Measurements from ENCODE around the gene DHX16. TPM values are rescaled to one million over a fixed set of nuclear protein-coding genes. Genes with fewer than 3 reads are reported as not detected.

DHX16 gene
- total and polyA plus RNA-seq, 10 donors: 21.7 to 39.7 (median 35.2) TPM

GRCh38 chr6:30615958-30616810 lies 56.6 kb downstream of the DHX16 start:
- Histone ChIP-seq H3K4me3 (peak overlapping the region; percentile 70 to 98 (median 85)), H3K36me3 (peaks cover 2 to 47% (median 28%) of the 10 kb centered on the region in 6 donors), H3K27me3 (replicated peaks in 1 of 7) (no peaks in the 10 kb centered on the region), H3K9me3 (no peaks in the 10 kb centered on the region), H3K4me1 (peaks cover 34 to 67% (median 54%) of the 10 kb centered on the region in 6 donors), H3K27ac (peak overlapping the region; percentile 93 to 98 (median 96))
- WGBS, 5 donors: 0 to 1% (median 0%) methylated on average over 10 of the region's 10 CpGs
- no peak for DNase-seq
- TF ChIP-seq POLR2A (IDR thresholded peaks at IDR 0.05) (no peak), CTCF (IDR thresholded peaks at IDR 0.05 in 8 of 11, conservative IDR thresholded peaks at IDR 0.05 in 3 of 11) (no peak), POLR2AphosphoS5 (IDR thresholded peaks at IDR 0.05) (peak in 1 of 3 donors; percentile 72)
- intact Hi-C loops (cut with DNase I; ENCODE audit: low total_unique reads): loop anchor here (10.0 kb wide), 1 partner anchor 109 kb away; the partner anchor contains the start of gene TUBB

- 0 to 1% (median 0%) methylated on average over 10 of the region's 10 CpGs for WGBS, 5 donors
- Histone ChIP-seq H3K36me3 (peaks cover 2 to 44% (median 21%) of the 10 kb centered on the region in 6 donors), H3K27me3 (replicated peaks in 1 of 7) (no peaks in the 10 kb centered on the region), H3K9me3 (no peaks in the 10 kb centered on the region), H3K4me3 (peak overlapping the region; percentile 70 to 98 (median 85)), H3K27ac (peak overlapping the region; percentile 93 to 98 (median 96)), H3K4me1 (peaks cover 34 to 68% (median 61%) of the 10 kb centered on the region in 6 donors)
- intact Hi-C loops (cut with DNase I; ENCODE audit: low total_unique reads): loop anchor here (10.0 kb wide), 1 partner anchor 109 kb away; the partner anchor contains the start of gene TUBB
- no peak for TF ChIP-seq CTCF (IDR thresholded peaks at IDR 0.05 in 8 of 11, conservative IDR thresholded peaks at IDR 0.05 in 3 of 11)
- no peak for TF ChIP-seq POLR2A (IDR thresholded peaks at IDR 0.05)
- no peak for TF ChIP-seq POLR2AphosphoS5 (IDR thresholded peaks at IDR 0.05)
- DNase-seq: no peak
Measured at GRCh38 chr6:30615219-30615957, 57.4 kb downstream of the DHX16 start.

GRCh38 chr6:30614843-30615218 lies 58.0 kb downstream of the DHX16 start:
- intact Hi-C loops (cut with DNase I; ENCODE audit: low total_unique reads): loop anchor here (10.0 kb wide), 1 partner anchor 110 kb away; the partner anchor contains the start of gene TUBB

More at GRCh38 chr6:30614843-30615218, 58.0 kb downstream of the DHX16 start:
- Histone ChIP-seq H3K4me1 (peaks cover 34 to 68% (median 67%) of the 10 kb centered on the region in 6 donors), H3K9me3 (no peaks in the 10 kb centered on the region), H3K36me3 (peaks cover 2 to 41% (median 15%) of the 10 kb centered on the region in 6 donors), H3K27ac (peak overlapping the region; percentile 93 to 98 (median 96)), H3K27me3 (replicated peaks in 1 of 7) (no peaks in the 10 kb centered on the region), H3K4me3 (peak overlapping the region; percentile 70 to 98 (median 85))
- 0 to 1% (median 0%) methylated on average over 6 of the region's 6 CpGs for WGBS, 5 donors
- TF ChIP-seq CTCF (IDR thresholded peaks at IDR 0.05 in 8 of 11, conservative IDR thresholded peaks at IDR 0.05 in 3 of 11) (no peak), POLR2A (IDR thresholded peaks at IDR 0.05) (peak in 2 of 3 donors; percentile 23 to 62), POLR2AphosphoS5 (IDR thresholded peaks at IDR 0.05) (peak in 2 of 3 donors; percentile 23 to 93)
- DNase-seq: peak; percentile 90

Measured in spleen (tissue), 11 donors.